Endothelial cell of umbilical vein (primary cell): ENCODE data around the gene RBMS3. TPM values are rescaled to one million over a fixed set of nuclear protein-coding genes. Genes with fewer than 3 reads are reported as not detected.

Source experiments
- BruUV-seq: library from RNA; stranded (reverse); fragments of 400-500 nt; replicated peaks from 2 replicates; lab custom pipeline; 2021; lab: Mats Ljungman, UMichigan
- CTCF ChIA-PET: fragments of 300-600, 350-600 bp; sonication (Branson Sonifier 250); formaldehyde crosslinking; loops from one replicate; lab custom pipeline; 2021; ENCODE audit warnings: antibody characterized with exemption, inconsistent platforms; lab: Charles Lee
- POLR2A ChIA-PET: fragments of 300-600, 350-600 bp; sonication (Branson Sonifier 250); formaldehyde crosslinking; loops from one replicate; lab custom pipeline; 2021; ENCODE audit warnings: antibody characterized with exemption, inconsistent platforms; lab: Charles Lee
- DNase-seq: peaks from one replicate; pipeline ENCODE4 v3.0.0-alpha.2; 2011; ENCODE audit warnings: low read depth, low spot score
- FAIRE-seq: peaks from 2 replicates; lab custom pipeline; 2011; peaks lifted over from hg19 to GRCh38; lab: Jason Lieb, UNC
- H2AFZ ChIP-seq: 2 replicates; pipeline ENCODE4 v1.6.0; 2012; ENCODE audit warnings: low read depth, low read length, control low read depth, inconsistent platforms
- H3K27ac ChIP-seq: 2 replicates; pipeline ENCODE4 v1.5.1; 2011; ENCODE audit warnings: low read depth, mild to moderate bottlenecking, control low read depth, low read length, moderate library complexity; ENCODE audit not compliant: insufficient read depth
- H3K27me3 ChIP-seq, 2 experiments: 2 replicates each; pipeline versions ENCODE4 v1.6.0 to v1.6.1; 2011; ENCODE audit warnings: low read length in 2 of 2, mixed read lengths in 1 of 2; ENCODE audit not compliant: control insufficient read depth in 2 of 2, insufficient read depth in 2 of 2
- H3K36me3 ChIP-seq, 2 experiments: 2 replicates in 1 of 2; 3 replicates in 1 of 2; pipeline ENCODE4 v1.5.1; 2011; ENCODE audit warnings: low read length in 2 of 2, mild to moderate bottlenecking in 1 of 2, moderate library complexity in 1 of 2; ENCODE audit not compliant: control insufficient read depth in 2 of 2, insufficient read depth in 2 of 2; ENCODE audit errors: extremely low read depth in 1 of 2
- H3K4me1 ChIP-seq: 3 replicates; pipeline ENCODE4 v1.5.1; 2011; ENCODE audit warnings: mild to moderate bottlenecking, low read length; ENCODE audit not compliant: control insufficient read depth, insufficient read depth; ENCODE audit errors: extremely low read depth
- H3K4me2 ChIP-seq: 2 replicates; pipeline ENCODE4 v1.6.1; 2011; ENCODE audit warnings: low read length, control low read depth, mixed read lengths; ENCODE audit not compliant: insufficient read depth
- H3K4me3 ChIP-seq, 3 experiments: fragments of 200-600 bp in 1 of 3; sonication (generic), shearing (Covaris generic) in 1 of 3; replicated peaks in 1 of 3; 2 replicates each; pipeline ENCODE4 v1.5.1; 2011 to 2016; ENCODE audit warnings: control low read depth in 3 of 3, low read length in 3 of 3, mild to moderate bottlenecking in 2 of 3, inconsistent platforms in 1 of 3, low read depth in 1 of 3, moderate library complexity in 1 of 3; ENCODE audit not compliant: insufficient read depth in 1 of 3
- H3K79me2 ChIP-seq: 2 replicates; pipeline ENCODE4 v1.6.0; 2012; ENCODE audit warnings: low read length, inconsistent platforms; ENCODE audit not compliant: control insufficient read depth, insufficient read depth
- H3K9ac ChIP-seq: replicated peaks from 2 replicates; pipeline ENCODE3; 2011; ENCODE audit warnings: low read length, control low read depth; ENCODE audit not compliant: insufficient read depth; ENCODE audit errors: extremely low read depth
- H3K9me1 ChIP-seq: replicated peaks from 3 replicates; pipeline ENCODE4 v1.6.0; 2011; ENCODE audit warnings: mild to moderate bottlenecking, low read length; ENCODE audit not compliant: control insufficient read depth, insufficient read depth; ENCODE audit errors: extremely low read depth
- H3K9me3 ChIP-seq: replicated peaks from 2 replicates; pipeline ENCODE4 v1.5.1; 2012; ENCODE audit warnings: low read length, inconsistent platforms; ENCODE audit not compliant: control insufficient read depth, insufficient read depth
- H4K20me1 ChIP-seq: replicated peaks from 2 replicates; pipeline ENCODE3; 2011; ENCODE audit warnings: mild to moderate bottlenecking, low read length; ENCODE audit not compliant: control insufficient read depth, insufficient read depth; ENCODE audit errors: extremely low read depth
- CTCF ChIP-seq, 2 donors: IDR thresholded peaks; 1 replicate in 1 of 2; 2 replicates in 1 of 2; pipeline ENCODE4 v1.5.1; 2011; ENCODE audit warnings: low read length in 2 of 2, mild to moderate bottlenecking in 2 of 2, moderate library complexity in 2 of 2, control low read depth in 1 of 2, inconsistent platforms in 1 of 2, low read depth in 1 of 2; ENCODE audit not compliant: insufficient read depth in 1 of 2; ENCODE audit errors: extremely low read depth in 1 of 2
- EZH2 ChIP-seq: IDR thresholded peaks from 2 replicates; pipeline ENCODE4 v1.6.1; 2012; ENCODE audit warnings: borderline replicate concordance, low read depth, mild to moderate bottlenecking, moderate library complexity, low read length, inconsistent platforms; ENCODE audit not compliant: severe bottlenecking
- FOS ChIP-seq: IDR thresholded peaks from 2 replicates; pipeline ENCODE4 v1.6.1; 2011; ENCODE audit warnings: mild to moderate bottlenecking, low read length, moderate library complexity, borderline replicate concordance; ENCODE audit not compliant: insufficient read depth
- GATA2 ChIP-seq: IDR thresholded peaks from 2 replicates; pipeline ENCODE4 v1.7.0; 2011; ENCODE audit warnings: low read depth, mild to moderate bottlenecking, moderate library complexity, mixed read lengths, low read length; ENCODE audit not compliant: insufficient read length, insufficient read depth
- JUN ChIP-seq: IDR thresholded peaks from 2 replicates; pipeline ENCODE4 v1.6.1; 2011; ENCODE audit warnings: borderline replicate concordance, low read depth; ENCODE audit not compliant: insufficient read length, insufficient read depth
- MAX ChIP-seq: IDR thresholded peaks from 2 replicates; pipeline ENCODE4 v1.6.1; 2011; ENCODE audit not compliant: insufficient read depth, insufficient read length
- MYC ChIP-seq: IDR thresholded peaks from one replicate; pipeline ENCODE4 v1.6.1; 2011; ENCODE audit warnings: mild to moderate bottlenecking, low read depth, low read length
- POLR2A ChIP-seq: IDR thresholded peaks from 2 replicates; pipeline ENCODE4 v1.6.1; 2012; ENCODE audit warnings: low read depth, mild to moderate bottlenecking, control low read depth, low read length
- POLR2AphosphoS5 ChIP-seq: IDR thresholded peaks from 2 replicates; pipeline ENCODE4 v1.6.1; 2012; ENCODE audit warnings: low read depth, mild to moderate bottlenecking, control low read depth, low read length, moderate library complexity; ENCODE audit not compliant: insufficient read depth
- dilution Hi-C: fragments of 300-500 bp; cut with MboI; formaldehyde crosslinking; loops from one replicate; pipeline ENCODE4 v1.15.0; 2019; ENCODE audit warnings: low sequenced_read_pairs; ENCODE audit not compliant: extremely low pct_ligation_motif_present
- intact Hi-C: fragments of 100-400 bp; cut with micrococcal nuclease; formaldehyde crosslinking; loops from one replicate; pipeline ENCODE4 v1.10.0; 2022
- polyA plus RNA-seq, 4 experiments: library from polyadenylated mRNA; depleted of rRNA in 3 of 4; stranded (reverse) in 3 of 4; unstranded in 1 of 4; fragments of >200 nt; gene quantifications; 2 replicates each; pipeline versions ENCODE4 v1.2.1 to v1.2.3, GENCODE V29; 2011 to 2012; ENCODE audit warnings: missing spikeins in 1 of 4
- total RNA-seq: library from RNA; stranded (reverse); gene quantifications from 2 replicates; pipeline ENCODE4 v1.2.3, GENCODE V29; 2021

RBMS3 gene
- total and polyA plus RNA-seq, 2 donors (not counting 3 experiments of a cell fraction or from before 2014, with no cell fraction given) = 13.6 to 42.3 TPM

GRCh38 chr3:29890801-29891200 is 609.9 kb downstream of the RBMS3 start:
- Histone ChIP-seq H3K27ac (no peak overlapping the region), H3K36me3 (no peaks in the 10 kb centered on the region), H3K9me1 (no peaks in the 10 kb centered on the region), H3K4me2 (no peak overlapping the region), H3K9me3 (no peaks in the 10 kb centered on the region), H4K20me1 (no peaks in the 10 kb centered on the region), H3K4me3 (no peak overlapping the region), H3K4me1 (no peaks in the 10 kb centered on the region), H3K9ac (no peak overlapping the region), H2AFZ (no peak overlapping the region), H3K79me2 (no peaks in the 10 kb centered on the region), H3K27me3 (no peaks in the 10 kb centered on the region)
- ChIA-PET POLR2A (no interaction called here), CTCF (interaction anchor here (1.1 kb wide), 1 partner anchor 19 kb away, joined by 3 read pairs; no protein-coding TSS in a partner anchor)
- TF ChIP-seq GATA2 (no peak), JUN (no peak), POLR2A (no peak), CTCF (IDR thresholded peaks at IDR 0.05; ENCODE audit: extremely low read depth in 1 of 2, insufficient read depth in 1 of 2, low read depth in 1 of 2, low read length in 2 of 2) (no peak), EZH2 (no peak), POLR2AphosphoS5 (no peak), MAX (no peak), MYC (no peak), FOS (no peak)
- dilution Hi-C loops = no loop called here
- BruUV-seq = no TSS peak
- FAIRE-seq (no peak), DNase-seq (no peak)
- intact Hi-C loops = loop anchor here (5.0 kb wide), 1 partner anchor 454 kb away; no protein-coding TSS in a partner anchor
